GM20000 (cell line): ENCODE results near the gene ADCK2.
A peak's percentile ranks its signal among the peaks of the same experiment; 100 is the strongest.

Experiments
- DNase-seq: peaks from one replicate; pipeline ENCODE4 v3.0.0; 2012; ENCODE audit warnings: low spot score
- CTCF ChIP-seq: IDR thresholded peaks from 2 replicates; pipeline ENCODE4 v1.5.1; 2012; ENCODE audit warnings: mild to moderate bottlenecking, control low read depth; ENCODE audit errors: extremely low read depth, missing control alignments

ADCK2 gene

GRCh38 chr7:140670343-140670935 lies 2.3 kb upstream of the ADCK2 start:
- TF ChIP-seq CTCF = no peak
- DNase-seq = no peak

- DNase-seq = no peak
- no peak for TF ChIP-seq CTCF
These were observed 779 bp upstream of the ADCK2 start for GRCh38 chr7:140671966-140672365.

GRCh38 chr7:140673063-140673773 lies 473 bp downstream of the ADCK2 start:
- TF ChIP-seq CTCF = no peak
- DNase-seq = peak; percentile 80

DNA sequence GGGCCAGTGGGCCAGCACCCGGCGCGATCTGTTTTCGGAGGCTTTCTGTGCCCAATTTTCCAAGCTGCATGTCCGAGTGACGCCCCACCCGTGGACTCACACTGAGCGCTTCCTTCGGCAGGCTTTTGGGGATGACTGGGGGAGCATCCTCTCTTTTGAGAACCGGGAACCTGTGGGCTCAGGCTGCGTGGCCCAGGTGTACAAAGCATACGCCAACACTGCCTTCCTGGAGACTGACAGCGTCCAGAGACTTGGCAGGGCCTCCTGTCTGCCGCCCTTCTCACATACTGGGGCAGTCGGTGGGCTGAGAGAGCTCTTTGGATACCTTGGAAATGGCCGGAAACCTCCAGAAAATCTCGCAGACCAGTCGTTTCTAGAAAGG lies 1.0 kb downstream of the ADCK2 start:
- no peak for TF ChIP-seq CTCF
- DNase-seq = no peak

DNA sequence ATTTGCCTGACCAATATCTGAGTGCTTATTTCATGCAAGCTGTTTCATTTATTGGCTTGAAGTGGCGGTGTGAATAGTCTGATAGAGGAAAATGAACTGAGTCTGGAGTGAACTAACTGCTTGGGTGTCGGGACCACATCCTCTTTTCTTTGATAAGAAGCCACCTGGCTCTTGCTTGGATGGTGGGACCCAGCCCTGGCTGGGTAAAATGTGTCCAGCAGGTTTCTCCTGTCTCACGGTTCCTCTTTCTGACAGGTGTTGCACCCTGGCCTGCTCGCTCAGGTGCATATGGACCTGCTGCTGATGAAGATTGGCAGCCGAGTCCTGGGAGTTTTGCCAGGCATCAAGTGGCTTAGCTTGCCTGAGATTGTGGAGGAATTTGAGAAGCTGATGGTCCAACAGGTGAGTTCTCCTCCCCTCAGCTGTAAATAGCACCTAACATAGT lies 1.6 kb downstream of the ADCK2 start:
- DNase-seq = peak; percentile 63
- no peak for TF ChIP-seq CTCF

DNA sequence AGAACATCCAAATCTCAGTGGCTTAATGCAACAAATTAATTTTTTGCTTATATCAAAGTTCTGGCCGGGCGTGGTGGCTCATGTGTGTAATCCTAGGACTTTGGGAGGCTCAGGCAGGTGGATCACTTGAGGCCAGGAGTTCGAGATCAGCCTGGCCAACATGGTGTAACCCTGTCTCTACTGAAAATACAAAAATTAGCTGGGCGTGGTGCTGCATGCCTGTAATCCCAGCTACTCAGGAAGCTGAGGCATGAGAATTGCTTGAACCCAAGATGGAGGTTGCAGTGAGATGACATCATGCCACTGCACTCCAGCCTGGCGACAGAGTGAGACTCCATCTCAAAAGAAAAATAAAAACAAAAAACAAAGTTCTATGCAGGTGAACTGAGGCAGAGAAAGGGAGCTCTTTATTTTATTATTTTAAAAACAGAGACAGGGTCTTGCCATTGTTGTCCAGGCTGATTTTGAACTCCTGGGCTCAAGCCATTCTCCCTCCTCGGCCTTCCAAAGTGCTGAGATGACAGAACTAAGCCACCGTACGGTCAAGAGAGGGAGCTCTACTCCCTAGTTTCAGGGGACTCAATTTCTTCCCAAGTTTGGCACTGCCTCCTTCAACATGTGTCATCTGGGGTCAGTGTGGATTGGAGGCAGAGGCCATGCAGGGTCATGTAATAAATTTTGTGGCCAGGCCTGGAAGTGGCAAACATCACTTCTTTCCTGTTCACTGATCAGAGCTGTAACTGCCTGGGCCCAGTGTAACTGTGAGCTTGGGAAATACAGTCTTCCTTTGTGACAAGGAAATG lies 2.4 kb downstream of the ADCK2 start:
- peak; percentile 38 for DNase-seq
- peak; percentile 17 for TF ChIP-seq CTCF

DNA sequence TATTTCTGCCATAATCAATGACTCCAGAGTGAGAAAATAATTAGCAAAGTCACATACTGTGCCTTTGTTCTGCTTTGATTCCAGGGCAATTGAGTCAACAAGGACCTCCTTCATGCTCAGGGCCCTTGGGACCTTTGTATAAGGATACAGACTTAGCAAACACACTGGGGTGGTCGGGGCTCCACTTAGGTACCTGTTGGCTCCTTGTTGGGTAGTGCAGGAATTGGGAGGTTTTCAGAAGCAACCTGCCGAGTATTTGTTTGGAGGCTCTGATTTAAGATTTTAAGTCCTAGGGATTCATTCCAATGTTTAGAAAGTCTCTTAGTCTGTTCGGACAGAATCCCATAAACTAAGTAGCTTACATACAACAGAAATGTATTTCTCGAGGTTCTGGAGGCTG lies 3.0 kb downstream of the ADCK2 start:
- DNase-seq = no peak
- no peak for TF ChIP-seq CTCF
